Endothelial cell (in vitro differentiated cells): ENCODE measurements around the gene MEI1. TPM values are rescaled to one million over a fixed set of nuclear protein-coding genes. Genes with fewer than 3 reads are reported as not detected.

ENCODE experiments used
- DNase-seq: peaks from one replicate; pipeline ENCODE4 v3.0.0; 2021; ENCODE audit warnings: low spot score
- H3K27ac Mint-ChIP-seq: one replicate; pipeline ENCODE4 v1.8.0; 2021; ENCODE audit warnings: mixed read lengths, inconsistent platforms; ENCODE audit not compliant: unreplicated experiment
- H3K27me3 Mint-ChIP-seq: one replicate; pipeline ENCODE4 v1.8.0; 2021; ENCODE audit warnings: mild to moderate bottlenecking, moderate library complexity, mixed read lengths, inconsistent platforms; ENCODE audit not compliant: unreplicated experiment
- H3K36me3 Mint-ChIP-seq: one replicate; pipeline ENCODE4 v1.8.0; 2021; ENCODE audit warnings: mild to moderate bottlenecking, low read depth, mixed read lengths, inconsistent platforms; ENCODE audit not compliant: unreplicated experiment
- H3K4me1 Mint-ChIP-seq: one replicate; pipeline ENCODE4 v1.8.0; 2021; ENCODE audit warnings: mild to moderate bottlenecking, mixed read lengths, inconsistent platforms; ENCODE audit not compliant: unreplicated experiment
- H3K4me3 Mint-ChIP-seq: one replicate; pipeline ENCODE4 v1.8.0; 2021; ENCODE audit warnings: mild to moderate bottlenecking, mixed read lengths, inconsistent platforms; ENCODE audit not compliant: unreplicated experiment
- H3K9me3 Mint-ChIP-seq: one replicate; pipeline ENCODE4 v1.8.0; 2021; ENCODE audit warnings: mixed read lengths, inconsistent platforms; ENCODE audit not compliant: unreplicated experiment
- CTCF ChIP-seq: fragments of 200-600 bp; sonication (generic); IDR thresholded peaks from one replicate; pipeline ENCODE4 v1.5.0; 2021; ENCODE audit warnings: antibody characterized with exemption; ENCODE audit not compliant: unreplicated experiment
- total RNA-seq: library from RNA; stranded (reverse); fragmentation: NEBNext Ultra II Directional; extraction: Animal tissue kit (Norgen Biotek cat#: 25700); gene quantifications from one replicate; pipeline ENCODE4 v1.2.1, GENCODE V29; 2021; ENCODE audit not compliant: unreplicated experiment

The MEI1 gene
- total RNA-seq, 1 donor from 2014 or later = 0.38 TPM

GRCh38 chr22:41752011-41752970 lies 53.0 kb downstream of the MEI1 start:
- no peak for TF ChIP-seq CTCF
- peaks cover 3% of the 10 kb centered on the region for H3K27me3 Mint-ChIP-seq
- no peak overlapping the region for H3K27ac Mint-ChIP-seq
- DNase-seq = no peak
- H3K4me3 Mint-ChIP-seq = no peak overlapping the region
- no peaks in the 10 kb centered on the region for H3K9me3 Mint-ChIP-seq
- H3K4me1 Mint-ChIP-seq = peaks cover 7% of the 10 kb centered on the region
- no peaks in the 10 kb centered on the region for H3K36me3 Mint-ChIP-seq

GRCh38 chr22:41753984-41754383 lies 54.7 kb downstream of the MEI1 start:
- no peak for TF ChIP-seq CTCF
- peaks cover 3% of the 10 kb centered on the region for H3K27me3 Mint-ChIP-seq
- no peak overlapping the region for H3K27ac Mint-ChIP-seq

GRCh38 chr22:41757502-41757901 lies 58.2 kb downstream of the MEI1 start:
- Mint-ChIP-seq H3K4me1 (no peaks in the 10 kb centered on the region), H3K36me3 (no peaks in the 10 kb centered on the region), H3K4me3 (no peak overlapping the region), H3K9me3 (no peaks in the 10 kb centered on the region), H3K27ac (no peak overlapping the region), H3K27me3 (no peaks in the 10 kb centered on the region)
- DNase-seq = no peak
- no peak for TF ChIP-seq CTCF

More at GRCh38 chr22:41753984-41754383, 54.7 kb downstream of the MEI1 start:
- Mint-ChIP-seq H3K4me3 (no peak overlapping the region), H3K4me1 (peaks cover 7% of the 10 kb centered on the region), H3K36me3 (no peaks in the 10 kb centered on the region), H3K9me3 (no peaks in the 10 kb centered on the region)
- DNase-seq = no peak

- Mint-ChIP-seq H3K4me1 (peaks cover 6% of the 10 kb centered on the region), H3K27ac (no peak overlapping the region), H3K36me3 (no peaks in the 10 kb centered on the region), H3K27me3 (no peaks in the 10 kb centered on the region), H3K9me3 (no peaks in the 10 kb centered on the region), H3K4me3 (no peak overlapping the region)
- TF ChIP-seq CTCF = no peak
- no peak for DNase-seq
These were observed 58.9 kb downstream of the MEI1 start for GRCh38 chr22:41758231-41758630.
